Activated naive CD8-positive, alpha-beta T cell (primary cell): Measurements from ENCODE around the gene CDH4.

Source experiments
- H3K27ac Mint-ChIP-seq: one replicate; pipeline ENCODE4 v1.8.0; 2021; ENCODE audit warnings: mixed read lengths
- H3K27me3 Mint-ChIP-seq: one replicate; pipeline ENCODE4 v1.8.0; 2021; ENCODE audit warnings: mixed read lengths
- H3K36me3 Mint-ChIP-seq: one replicate; pipeline ENCODE4 v1.8.0; 2021; ENCODE audit warnings: mixed read lengths
- H3K4me1 Mint-ChIP-seq: one replicate; pipeline ENCODE4 v1.8.0; 2021; ENCODE audit warnings: low read depth, mixed read lengths
- H3K4me3 Mint-ChIP-seq: one replicate; pipeline ENCODE4 v1.8.0; 2021; ENCODE audit warnings: mild to moderate bottlenecking, mixed read lengths
- H3K9me3 Mint-ChIP-seq: one replicate; pipeline ENCODE4 v1.8.0; 2021; ENCODE audit warnings: low read depth, mixed read lengths

CDH4 gene

GRCh38 chr20:61891916-61892649 is 640.0 kb downstream of the CDH4 start:
- peaks cover 3% of the 10 kb centered on the region for H3K4me1 Mint-ChIP-seq
- no peak overlapping the region for H3K4me3 Mint-ChIP-seq
- H3K9me3 Mint-ChIP-seq, result no peaks in the 10 kb centered on the region
- H3K27ac Mint-ChIP-seq, result no peak overlapping the region
- H3K27me3 Mint-ChIP-seq, result no peaks in the 10 kb centered on the region
- H3K36me3 Mint-ChIP-seq, result no peaks in the 10 kb centered on the region

- Mint-ChIP-seq H3K9me3 (no peaks in the 10 kb centered on the region), H3K27me3 (no peaks in the 10 kb centered on the region), H3K4me1 (no peaks in the 10 kb centered on the region), H3K36me3 (no peaks in the 10 kb centered on the region), H3K27ac (no peak overlapping the region), H3K4me3 (no peak overlapping the region)
These were observed 643.0 kb downstream of the CDH4 start for GRCh38 chr20:61895016-61895415.

GRCh38 chr20:61895686-61896057 is 643.6 kb downstream of the CDH4 start:
- Mint-ChIP-seq H3K27ac (no peak overlapping the region), H3K4me1 (no peaks in the 10 kb centered on the region), H3K36me3 (no peaks in the 10 kb centered on the region), H3K27me3 (no peaks in the 10 kb centered on the region), H3K9me3 (no peaks in the 10 kb centered on the region), H3K4me3 (no peak overlapping the region)

GRCh38 chr20:61896058-61896961 is 644.2 kb downstream of the CDH4 start:
- Mint-ChIP-seq H3K9me3 (no peaks in the 10 kb centered on the region), H3K4me3 (no peak overlapping the region), H3K27ac (no peak overlapping the region), H3K36me3 (no peaks in the 10 kb centered on the region), H3K4me1 (no peaks in the 10 kb centered on the region), H3K27me3 (no peaks in the 10 kb centered on the region)

- Mint-ChIP-seq H3K4me1 (no peaks in the 10 kb centered on the region), H3K27ac (no peak overlapping the region), H3K27me3 (no peaks in the 10 kb centered on the region), H3K4me3 (no peak overlapping the region), H3K36me3 (no peaks in the 10 kb centered on the region), H3K9me3 (no peaks in the 10 kb centered on the region)
These were observed 645.6 kb downstream of the CDH4 start for GRCh38 chr20:61897401-61898295.

- no peak overlapping the region for H3K4me3 Mint-ChIP-seq
These were observed 646.3 kb downstream of the CDH4 start for GRCh38 chr20:61898405-61898804.

GRCh38 chr20:61900011-61900944 is 648.2 kb downstream of the CDH4 start:
- Mint-ChIP-seq H3K4me1 (no peaks in the 10 kb centered on the region), H3K9me3 (no peaks in the 10 kb centered on the region), H3K36me3 (no peaks in the 10 kb centered on the region), H3K27ac (no peak overlapping the region), H3K27me3 (no peaks in the 10 kb centered on the region), H3K4me3 (no peak overlapping the region)

More at GRCh38 chr20:61898405-61898804, 646.3 kb downstream of the CDH4 start:
- Mint-ChIP-seq H3K27ac (no peak overlapping the region), H3K9me3 (no peaks in the 10 kb centered on the region), H3K36me3 (no peaks in the 10 kb centered on the region), H3K4me1 (no peaks in the 10 kb centered on the region), H3K27me3 (no peaks in the 10 kb centered on the region)

- Mint-ChIP-seq H3K9me3 (no peaks in the 10 kb centered on the region), H3K36me3 (no peaks in the 10 kb centered on the region), H3K27ac (no peak overlapping the region)
These were observed 648.9 kb downstream of the CDH4 start for GRCh38 chr20:61900945-61901293.

GRCh38 chr20:61901392-61902220 is 649.5 kb downstream of the CDH4 start:
- no peaks in the 10 kb centered on the region for H3K27me3 Mint-ChIP-seq
- H3K9me3 Mint-ChIP-seq, result no peaks in the 10 kb centered on the region
- no peak overlapping the region for H3K27ac Mint-ChIP-seq
- H3K36me3 Mint-ChIP-seq, result no peaks in the 10 kb centered on the region
- H3K4me1 Mint-ChIP-seq, result no peaks in the 10 kb centered on the region
- no peak overlapping the region for H3K4me3 Mint-ChIP-seq

More at GRCh38 chr20:61900945-61901293, 648.9 kb downstream of the CDH4 start:
- no peaks in the 10 kb centered on the region for H3K27me3 Mint-ChIP-seq
- no peak overlapping the region for H3K4me3 Mint-ChIP-seq
- no peaks in the 10 kb centered on the region for H3K4me1 Mint-ChIP-seq

- H3K27ac Mint-ChIP-seq, result no peak overlapping the region
- no peak overlapping the region for H3K4me3 Mint-ChIP-seq
- H3K36me3 Mint-ChIP-seq, result no peaks in the 10 kb centered on the region
- H3K9me3 Mint-ChIP-seq, result no peaks in the 10 kb centered on the region
- no peaks in the 10 kb centered on the region for H3K4me1 Mint-ChIP-seq
- H3K27me3 Mint-ChIP-seq, result no peaks in the 10 kb centered on the region
These were observed 650.3 kb downstream of the CDH4 start for GRCh38 chr20:61902221-61902869.

GRCh38 chr20:61903575-61904340 is 651.7 kb downstream of the CDH4 start:
- Mint-ChIP-seq H3K4me1 (no peaks in the 10 kb centered on the region), H3K27me3 (no peaks in the 10 kb centered on the region), H3K27ac (no peak overlapping the region), H3K9me3 (no peaks in the 10 kb centered on the region), H3K36me3 (no peaks in the 10 kb centered on the region), H3K4me3 (no peak overlapping the region)

- Mint-ChIP-seq H3K4me3 (no peak overlapping the region), H3K27me3 (no peaks in the 10 kb centered on the region), H3K4me1 (no peaks in the 10 kb centered on the region), H3K9me3 (no peaks in the 10 kb centered on the region), H3K36me3 (no peaks in the 10 kb centered on the region), H3K27ac (no peak overlapping the region)
These were observed 652.4 kb downstream of the CDH4 start for GRCh38 chr20:61904456-61904855.
